Measurements from ENCODE around the gene TALDO1.
"Not testable (repeated sequence)": the region's sequence is repeated elsewhere in the genome, so short reads cannot be mapped to it uniquely, and the experiment has no call there.

Gene TALDO1

GRCh38 chr11:737899-738298 is 9.4 kb upstream of the TALDO1 start:
- not testable (repeated sequence) for DNase-seq

DNA sequence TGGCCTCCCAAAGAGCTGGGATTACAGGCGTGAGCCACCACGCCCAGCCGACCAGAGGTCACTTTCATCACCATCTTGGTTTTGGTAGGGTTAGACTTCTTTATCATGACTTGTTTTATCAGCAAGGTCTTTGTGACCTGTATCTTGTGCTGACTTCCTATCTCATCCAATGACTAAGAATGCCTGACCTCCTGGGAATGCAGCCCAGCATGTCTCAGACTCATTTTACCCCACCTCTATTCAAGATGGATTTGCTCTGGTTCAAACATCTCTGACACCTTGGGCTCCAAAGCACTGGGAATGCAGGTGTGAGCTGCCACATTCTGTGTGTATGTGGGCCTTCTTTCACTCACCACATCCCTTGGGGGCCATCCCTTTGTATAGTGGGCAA is 5.1 kb upstream of the TALDO1 start:
- DNase-seq = no peak

DNA sequence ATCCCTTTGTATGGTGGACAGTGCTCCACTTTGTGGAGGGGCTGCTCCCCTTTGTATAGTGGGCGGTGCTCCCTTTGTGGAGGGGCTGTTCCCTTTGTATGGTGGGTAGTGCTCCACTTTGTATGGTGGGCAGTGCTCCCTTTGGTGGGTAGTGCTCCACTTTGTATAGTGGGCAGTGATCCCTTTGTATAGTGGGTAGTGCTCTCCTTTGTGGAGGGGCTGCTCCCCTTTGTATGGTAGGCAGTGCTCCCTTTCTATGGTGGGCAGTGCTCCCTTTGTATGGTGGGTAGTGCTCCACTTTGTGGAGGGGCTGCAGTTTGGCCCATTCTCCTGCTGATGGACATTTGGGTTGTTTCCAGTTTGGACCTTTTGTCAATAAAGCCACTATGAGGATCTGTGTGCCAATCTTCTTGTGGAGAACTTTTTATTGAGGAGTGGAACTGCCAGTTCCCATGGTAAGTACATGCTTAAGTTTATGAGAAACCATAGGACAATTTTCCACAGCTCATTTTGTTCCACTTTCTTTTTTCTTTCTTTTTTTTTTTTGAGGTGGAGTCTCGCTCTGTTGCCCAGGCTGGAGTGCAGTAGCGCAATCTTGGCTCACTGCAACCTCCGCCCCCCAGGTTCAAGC is 4.6 kb upstream of the TALDO1 start:
- no peak for DNase-seq

- DNase-seq = no peak
Measured at GRCh38 chr11:745428-745827, 1.8 kb upstream of the TALDO1 start.

GRCh38 chr11:746289-747157 is 741 bp upstream of the TALDO1 start:
- DNase-seq = no peak

GRCh38 chr11:748007-748359 is 719 bp downstream of the TALDO1 start:
- DNase-seq = no peak

DNA sequence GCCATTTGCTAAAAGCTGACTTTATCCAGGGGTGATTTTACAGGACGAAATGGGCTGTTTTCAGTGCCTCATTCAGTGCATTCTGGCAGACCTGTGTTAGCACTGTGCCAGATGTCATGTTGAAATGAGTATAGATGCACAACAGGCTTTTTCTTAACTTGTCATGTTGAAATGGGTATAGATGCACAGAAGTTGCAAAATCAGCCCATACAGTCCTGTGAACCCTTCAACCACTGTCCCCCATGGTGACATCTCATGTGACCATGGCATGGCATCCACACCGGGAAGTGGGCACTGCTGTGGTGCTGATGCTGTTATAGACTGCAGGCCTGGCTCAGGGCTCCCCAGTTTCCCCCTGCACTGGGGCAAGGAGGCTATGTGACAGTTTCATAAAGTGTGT is 2.5 kb downstream of the TALDO1 start:
- no peak for DNase-seq

GRCh38 chr11:760236-760635 is 13.0 kb downstream of the TALDO1 start:
- DNase-seq = no peak

DNA sequence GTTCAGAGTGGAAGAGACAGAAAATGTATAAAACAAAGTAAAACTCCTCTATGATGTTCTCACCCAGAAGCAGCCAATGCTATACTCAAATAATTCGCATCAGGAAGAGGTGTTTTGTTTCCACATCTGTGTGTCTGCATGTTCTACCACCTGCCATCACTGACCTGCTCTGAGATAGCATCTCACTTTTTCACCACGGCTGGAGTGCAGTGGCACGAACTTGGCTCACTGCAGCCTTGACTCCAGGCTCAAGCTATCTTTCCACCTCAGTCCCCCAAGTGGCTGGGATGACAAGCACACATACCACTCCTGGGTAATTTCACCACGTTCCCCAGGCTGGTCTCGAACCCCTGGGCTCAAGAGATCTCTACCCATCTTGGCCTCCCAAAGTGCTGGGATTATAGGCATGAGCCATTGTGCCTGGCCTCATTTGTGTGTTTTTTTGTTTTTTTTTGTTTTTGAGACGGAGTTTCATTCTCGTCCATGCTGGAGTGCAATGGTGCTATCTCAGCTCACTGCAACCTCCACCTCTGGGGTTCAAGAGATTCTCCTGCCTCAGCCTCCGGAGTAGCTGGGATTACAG is 14.4 kb downstream of the TALDO1 start:
- no peak for DNase-seq

- DNase-seq = no peak
Measured at GRCh38 chr11:762421-763072, 15.3 kb downstream of the TALDO1 start.

DNA sequence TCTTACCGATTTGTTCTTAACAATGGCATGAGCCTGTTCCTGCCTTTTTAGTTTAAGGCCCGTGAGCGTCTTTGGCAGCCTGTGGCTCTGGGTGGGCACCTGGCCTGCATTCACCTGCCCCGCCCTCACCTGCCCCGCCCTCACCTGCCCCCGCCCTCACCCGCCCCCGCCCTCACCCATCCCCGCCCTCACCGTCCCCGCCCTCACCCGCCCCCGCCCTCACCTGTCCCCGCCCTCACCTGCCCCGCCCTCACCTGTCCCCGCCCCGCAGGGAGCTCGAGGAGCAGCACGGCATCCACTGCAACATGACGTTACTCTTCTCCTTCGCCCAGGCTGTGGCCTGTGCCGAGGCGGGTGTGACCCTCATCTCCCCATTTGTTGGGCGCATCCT is 15.8 kb downstream of the TALDO1 start:
- no peak for DNase-seq

GRCh38 chr11:763549-764321 is 16.5 kb downstream of the TALDO1 start:
- DNase-seq = no peak

DNA sequence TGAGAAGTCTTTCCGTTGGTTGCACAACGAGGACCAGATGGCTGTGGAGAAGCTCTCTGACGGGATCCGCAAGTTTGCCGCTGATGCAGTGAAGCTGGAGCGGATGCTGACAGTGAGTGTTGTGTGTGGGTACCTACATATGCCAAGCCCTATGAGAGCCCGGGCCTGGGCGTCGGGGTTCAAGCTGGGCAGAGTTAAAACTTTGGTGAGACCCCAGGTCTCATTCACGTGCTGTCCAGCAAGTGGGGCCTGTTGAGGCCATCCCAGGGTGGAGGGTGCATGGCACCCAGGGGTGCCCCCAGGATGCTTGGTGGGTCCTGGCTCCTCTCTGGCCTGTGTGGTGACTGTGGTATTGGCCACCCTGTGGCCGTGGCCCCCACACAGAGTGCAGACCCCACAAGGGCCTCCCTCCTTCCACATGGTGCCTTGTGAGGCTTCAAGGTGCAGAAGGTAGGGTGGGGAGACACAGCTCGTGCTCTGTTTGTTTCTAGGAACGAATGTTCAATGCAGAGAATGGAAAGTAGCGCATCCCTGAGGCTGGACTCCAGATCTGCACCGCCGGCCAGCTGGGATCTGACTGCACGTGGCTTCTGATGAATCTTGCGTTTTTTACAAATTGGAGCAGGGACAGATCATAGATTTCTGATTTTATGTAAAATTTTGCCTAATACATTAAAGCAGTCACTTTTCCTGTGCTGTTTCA is 17.2 kb downstream of the TALDO1 start:
- no peak for DNase-seq

DNA sequence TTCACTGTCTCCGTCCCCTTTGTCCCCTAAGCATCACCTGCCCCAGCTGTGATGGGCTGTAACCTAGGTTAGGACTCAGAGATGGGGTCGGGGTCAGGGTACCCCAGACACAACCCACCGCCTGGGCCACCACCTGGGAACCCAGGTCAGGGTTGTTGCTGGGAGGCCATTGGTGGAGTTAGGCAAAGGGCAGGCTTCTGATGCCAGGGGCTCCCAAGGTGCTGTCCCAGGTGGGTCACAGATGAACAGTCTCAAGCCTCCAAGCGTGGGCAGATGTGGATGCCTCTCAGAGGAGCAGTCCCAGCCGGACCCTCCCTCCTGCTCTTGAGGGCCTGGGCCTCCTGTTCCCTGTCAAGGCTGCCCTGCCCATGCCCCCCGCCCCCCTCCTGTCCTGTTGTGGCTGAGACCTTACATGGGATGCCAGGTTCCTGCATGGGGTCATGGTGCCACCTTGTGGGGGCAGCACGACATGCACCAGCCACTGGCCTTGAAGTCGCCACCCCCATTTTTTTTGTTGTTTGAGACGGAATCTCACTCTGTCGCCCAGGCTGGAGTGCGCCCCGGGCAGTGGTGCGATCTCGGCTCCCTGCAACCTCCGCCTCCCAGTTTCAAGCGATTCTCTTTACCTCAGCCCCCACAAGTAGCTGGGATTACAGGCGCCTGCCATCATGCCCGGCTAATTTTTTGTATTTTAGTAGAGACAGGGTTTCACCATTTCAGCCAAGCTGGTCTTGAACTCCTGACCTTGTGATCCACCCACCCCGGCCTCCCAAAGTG is 17.9 kb downstream of the TALDO1 start:
- peak; percentile 53 for DNase-seq

DNA sequence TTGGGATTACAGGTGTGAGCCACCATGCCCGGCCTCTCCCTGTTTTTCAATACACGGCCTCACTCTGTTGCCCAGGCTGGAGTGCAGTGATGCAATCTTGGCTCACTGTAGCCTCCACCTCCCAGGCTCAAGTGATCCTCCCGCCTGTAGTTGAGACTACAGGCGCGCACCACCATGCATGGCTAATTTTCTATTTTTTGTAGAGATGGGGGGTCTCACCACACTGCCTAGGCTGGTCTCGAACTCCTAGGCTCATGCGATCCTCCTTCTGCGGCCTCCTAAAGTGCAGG is 18.5 kb downstream of the TALDO1 start:
- no peak for DNase-seq

DNA sequence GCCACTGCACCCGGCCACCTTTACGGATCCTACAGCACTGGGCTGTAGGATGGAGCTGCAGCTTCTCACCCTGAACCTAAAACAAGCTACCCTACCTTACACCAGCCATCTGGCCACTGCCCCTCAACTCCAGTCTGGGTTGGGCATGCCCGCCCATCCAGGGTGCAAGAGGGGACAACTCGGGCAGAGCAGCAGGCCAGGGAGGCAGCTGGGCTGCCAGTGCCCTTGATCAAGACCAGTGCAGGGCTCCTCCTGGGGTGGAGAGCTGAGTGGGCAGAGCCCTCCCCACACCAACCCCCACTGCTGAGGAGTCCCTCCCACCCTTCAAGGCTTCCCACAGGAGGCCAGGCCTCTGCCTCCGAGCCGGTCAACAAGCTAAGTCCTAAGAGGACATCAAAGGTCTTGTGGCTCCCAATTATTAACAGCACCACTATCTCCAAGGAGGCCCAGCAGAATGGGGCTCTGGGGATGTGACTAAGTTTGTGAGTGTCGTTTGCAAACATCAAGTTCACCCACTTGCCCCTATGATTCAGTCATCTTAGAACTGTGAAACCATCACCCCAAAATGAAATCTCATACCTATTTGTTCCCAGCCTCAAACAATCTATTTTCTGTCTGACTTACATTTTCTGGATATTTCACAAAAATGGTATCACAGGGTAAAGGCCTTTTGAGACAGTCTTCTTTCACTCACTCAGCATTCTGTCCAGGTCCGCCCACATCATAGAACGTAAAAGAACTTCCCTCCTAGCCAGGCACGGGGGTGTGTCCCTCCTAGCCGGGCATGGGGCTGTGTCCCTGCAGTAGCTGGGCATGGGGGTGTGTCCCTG is 19.1 kb downstream of the TALDO1 start:
- DNase-seq = no peak

GRCh38 chr11:766936-767210 is 19.6 kb downstream of the TALDO1 start:
- DNase-seq = no peak

- DNase-seq = no peak
Measured at GRCh38 chr11:767238-767637, 20.0 kb downstream of the TALDO1 start.

DNA sequence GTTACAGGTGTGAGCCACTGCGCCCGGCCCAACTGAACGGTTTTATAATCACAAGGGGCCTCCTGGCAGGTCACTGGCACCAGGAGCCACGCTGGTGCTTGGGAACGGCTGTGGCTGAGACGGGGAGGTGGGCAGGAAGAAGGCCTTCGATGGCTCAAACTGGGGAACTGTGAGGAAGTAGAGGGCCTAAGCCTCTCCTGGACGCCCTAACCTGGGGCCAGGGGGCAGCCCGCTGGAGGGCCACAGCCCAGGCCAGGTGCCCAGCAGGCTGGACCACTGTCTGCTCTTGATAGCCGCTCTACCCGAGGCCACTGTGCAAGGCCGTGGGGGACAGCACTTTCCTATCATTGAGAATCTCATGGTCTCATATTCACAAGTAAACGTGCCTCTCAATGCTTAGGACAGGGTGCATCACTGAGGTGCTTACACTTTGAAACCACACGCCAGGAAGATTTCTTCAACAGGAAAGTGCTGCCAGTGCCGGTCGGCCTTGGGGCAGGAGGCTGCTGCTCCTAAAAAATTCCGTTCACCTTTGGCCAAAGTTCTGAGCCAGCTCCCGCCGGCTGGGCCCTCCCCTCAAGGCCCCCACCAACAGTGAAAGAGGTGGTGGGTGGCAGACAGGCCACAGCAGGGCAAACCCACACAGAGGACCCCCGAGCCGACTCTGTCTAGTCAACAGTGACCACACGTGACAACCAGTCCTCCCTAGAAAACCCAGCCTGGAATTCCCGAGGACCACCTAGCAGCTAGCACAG is 22.8 kb downstream of the TALDO1 start:
- DNase-seq = no peak

Measured in effector CD4-positive, alpha-beta T cell (primary cell).